Osteoblast (primary cell): Measurements from ENCODE around the gene CHST4. TPM values are rescaled to one million over a fixed set of nuclear protein-coding genes. Genes with fewer than 3 reads are reported as not detected.

Experiments used
- DNase-seq: peaks from one replicate; pipeline ENCODE4 v3.0.0; 2011; ENCODE audit warnings: low spot score, mixed read lengths; ENCODE audit not compliant: insufficient read length; ENCODE audit errors: missing footprints
- H2AFZ ChIP-seq: 2 replicates; pipeline ENCODE4 v1.6.0; 2011; ENCODE audit warnings: mild to moderate bottlenecking, low read length
- H3K27ac ChIP-seq: 2 replicates; pipeline ENCODE4 v1.5.1; 2011; ENCODE audit warnings: mild to moderate bottlenecking, low read depth, low read length, moderate library complexity
- H3K27me3 ChIP-seq: 2 replicates; pipeline ENCODE4 v1.6.0; 2012; ENCODE audit warnings: mild to moderate bottlenecking, control low read depth, inconsistent platforms, low read length, moderate library complexity; ENCODE audit not compliant: insufficient read depth
- H3K36me3 ChIP-seq: 2 replicates; pipeline ENCODE4 v1.5.1; 2011; ENCODE audit warnings: mild to moderate bottlenecking, low read length, control low read depth, moderate library complexity; ENCODE audit not compliant: insufficient read depth
- H3K4me1 ChIP-seq: 2 replicates; pipeline ENCODE4 v1.5.1; 2011; ENCODE audit warnings: mild to moderate bottlenecking, low read length, control low read depth, moderate library complexity; ENCODE audit not compliant: insufficient read depth
- H3K4me2 ChIP-seq: 2 replicates; pipeline ENCODE4 v1.6.0; 2011; ENCODE audit warnings: mild to moderate bottlenecking, low read length; ENCODE audit not compliant: insufficient read depth
- H3K4me3 ChIP-seq: fragments of 200-600 bp; sonication (generic); 3 replicates; pipeline ENCODE4 v1.5.1; 2012; ENCODE audit warnings: mild to moderate bottlenecking, low read length, inconsistent platforms; ENCODE audit not compliant: insufficient read depth
- H3K79me2 ChIP-seq: 2 replicates; pipeline ENCODE4 v1.6.0; 2012; ENCODE audit warnings: mild to moderate bottlenecking, low read length, control low read depth, inconsistent platforms; ENCODE audit not compliant: insufficient read depth
- H3K9me3 ChIP-seq: 2 replicates; pipeline ENCODE4 v1.5.1; 2011; ENCODE audit warnings: low read depth, low read length, control low read depth
- H4K20me1 ChIP-seq: 2 replicates; pipeline ENCODE4 v1.6.0; 2012; ENCODE audit warnings: mild to moderate bottlenecking, low read length, control low read depth; ENCODE audit not compliant: insufficient read depth
- total RNA-seq: library from RNA; depleted of rRNA; stranded (reverse); fragments of >200 nt; gene quantifications from 2 replicates; pipeline ENCODE4 v1.2.3, GENCODE V29; 2012
- TF ChIP-seq, protein P1 (sequence below): IDR thresholded peaks from 2 replicates; pipeline ENCODE4 v1.5.1; 2011; ENCODE audit warnings: mild to moderate bottlenecking, low read depth, low read length, moderate library complexity; ENCODE audit errors: extremely low read depth

Gene CHST4
- total RNA-seq, 1 donor, result not detected

DNA sequence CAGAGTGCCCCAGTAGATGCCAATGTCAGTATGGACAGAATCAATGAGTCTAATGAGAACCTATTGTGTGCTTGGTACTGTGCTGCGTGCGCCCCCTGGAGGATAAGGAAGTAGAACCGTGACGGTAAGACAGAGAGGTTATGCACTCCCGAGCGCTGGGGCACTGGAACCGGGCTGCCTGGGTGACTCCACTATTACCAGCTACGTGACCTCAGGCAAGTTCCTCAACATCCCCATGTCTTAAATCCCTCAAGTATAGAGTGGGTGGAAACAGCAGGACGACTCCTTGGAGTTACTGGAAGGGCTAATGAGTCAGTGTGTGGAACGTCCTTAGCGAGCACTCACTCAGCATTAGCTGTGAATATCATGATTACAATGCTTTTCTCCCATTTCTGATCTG is 16.2 kb downstream of the CHST4 start:
- H3K4me3 ChIP-seq, result no peak overlapping the region
- H3K4me2 ChIP-seq, result peak overlapping the region; percentile 28
- no peaks in the 10 kb centered on the region for H3K36me3 ChIP-seq
- H2AFZ ChIP-seq, result peak overlapping the region; percentile 2
- no peaks in the 10 kb centered on the region for H3K4me1 ChIP-seq
- H3K9me3 ChIP-seq, result no peaks in the 10 kb centered on the region
- peak; percentile 46 for DNase-seq
- H3K79me2 ChIP-seq, result no peaks in the 10 kb centered on the region
- TF ChIP-seq, protein P1, sequence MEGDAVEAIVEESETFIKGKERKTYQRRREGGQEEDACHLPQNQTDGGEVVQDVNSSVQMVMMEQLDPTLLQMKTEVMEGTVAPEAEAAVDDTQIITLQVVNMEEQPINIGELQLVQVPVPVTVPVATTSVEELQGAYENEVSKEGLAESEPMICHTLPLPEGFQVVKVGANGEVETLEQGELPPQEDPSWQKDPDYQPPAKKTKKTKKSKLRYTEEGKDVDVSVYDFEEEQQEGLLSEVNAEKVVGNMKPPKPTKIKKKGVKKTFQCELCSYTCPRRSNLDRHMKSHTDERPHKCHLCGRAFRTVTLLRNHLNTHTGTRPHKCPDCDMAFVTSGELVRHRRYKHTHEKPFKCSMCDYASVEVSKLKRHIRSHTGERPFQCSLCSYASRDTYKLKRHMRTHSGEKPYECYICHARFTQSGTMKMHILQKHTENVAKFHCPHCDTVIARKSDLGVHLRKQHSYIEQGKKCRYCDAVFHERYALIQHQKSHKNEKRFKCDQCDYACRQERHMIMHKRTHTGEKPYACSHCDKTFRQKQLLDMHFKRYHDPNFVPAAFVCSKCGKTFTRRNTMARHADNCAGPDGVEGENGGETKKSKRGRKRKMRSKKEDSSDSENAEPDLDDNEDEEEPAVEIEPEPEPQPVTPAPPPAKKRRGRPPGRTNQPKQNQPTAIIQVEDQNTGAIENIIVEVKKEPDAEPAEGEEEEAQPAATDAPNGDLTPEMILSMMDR, result peak; percentile 70
- no peaks in the 10 kb centered on the region for H4K20me1 ChIP-seq
- H3K27me3 ChIP-seq, result peaks cover 13% of the 10 kb centered on the region
- no peak overlapping the region for H3K27ac ChIP-seq

DNA sequence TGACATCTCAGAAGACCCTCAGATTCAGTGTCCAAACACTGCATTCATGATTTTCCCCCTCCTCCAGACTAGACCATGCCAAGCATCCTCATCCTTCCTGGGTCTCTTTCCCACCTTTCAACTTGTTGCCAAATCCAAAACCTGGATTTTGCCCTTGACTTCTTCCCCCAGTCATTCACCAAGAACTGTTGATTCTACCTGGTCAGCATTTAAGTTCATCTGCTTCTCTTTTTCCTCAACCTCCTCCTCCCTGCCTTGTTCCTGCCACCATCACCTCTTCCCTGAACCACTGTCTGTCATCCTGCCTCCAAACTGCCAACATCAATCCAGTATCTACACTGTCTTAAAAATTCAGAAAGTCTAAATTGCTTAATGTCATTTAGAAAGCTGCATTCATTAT is 20.9 kb downstream of the CHST4 start:
- Histone ChIP-seq H2AFZ (no peak overlapping the region), H3K9me3 (no peaks in the 10 kb centered on the region), H3K27ac (no peak overlapping the region), H3K36me3 (no peaks in the 10 kb centered on the region), H3K27me3 (peaks cover 9% of the 10 kb centered on the region), H4K20me1 (no peaks in the 10 kb centered on the region), H3K4me1 (no peaks in the 10 kb centered on the region), H3K4me2 (no peak overlapping the region), H3K4me3 (no peak overlapping the region), H3K79me2 (no peaks in the 10 kb centered on the region)
- no peak for DNase-seq
- TF ChIP-seq, protein P1, result no peak

DNA sequence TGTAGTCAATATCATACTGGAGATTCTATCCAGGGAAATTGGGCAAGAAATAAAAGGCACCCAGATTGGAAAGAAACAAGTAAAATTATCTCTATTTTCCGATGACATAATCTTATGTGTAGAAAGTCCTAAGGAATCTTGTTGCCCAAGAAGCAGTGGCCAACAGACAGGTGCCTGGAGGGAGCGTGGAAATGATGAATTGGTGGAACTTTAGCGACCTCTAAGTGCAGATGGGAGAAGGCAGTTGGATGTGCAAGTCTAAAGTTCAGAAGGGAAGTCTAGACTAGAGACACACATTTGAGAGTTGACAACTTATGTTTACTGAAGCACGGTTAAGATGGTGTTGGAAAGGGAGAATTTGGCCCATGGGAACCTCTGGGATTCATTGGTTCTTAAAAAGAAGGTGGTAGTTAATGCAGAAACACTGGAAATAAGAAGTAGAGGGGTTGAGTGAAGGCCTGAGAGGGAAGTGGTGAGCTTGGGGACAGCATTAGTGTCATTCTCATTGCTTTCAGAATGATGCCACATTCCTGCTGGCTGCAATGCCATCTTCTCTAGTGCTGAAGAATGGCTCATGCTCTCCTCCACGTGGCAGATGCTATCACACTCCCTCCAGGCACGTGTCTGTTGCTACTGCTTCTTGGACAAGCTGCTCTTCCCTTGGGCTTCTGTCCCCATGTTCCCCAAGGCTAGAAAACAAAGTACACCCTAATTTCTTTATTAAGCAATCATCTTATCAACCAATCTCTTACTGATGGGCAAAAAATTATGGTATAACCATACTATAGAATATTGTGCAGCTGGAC is 26.7 kb downstream of the CHST4 start:
- no peak overlapping the region for H3K4me3 ChIP-seq
- H2AFZ ChIP-seq, result no peak overlapping the region
- H3K27me3 ChIP-seq, result peaks cover 9% of the 10 kb centered on the region
- no peak for DNase-seq
- no peaks in the 10 kb centered on the region for H3K9me3 ChIP-seq
- no peaks in the 10 kb centered on the region for H4K20me1 ChIP-seq
- no peak overlapping the region for H3K27ac ChIP-seq
- H3K4me2 ChIP-seq, result no peak overlapping the region
- TF ChIP-seq, protein P1, result peak; percentile 12
- no peaks in the 10 kb centered on the region for H3K79me2 ChIP-seq
- no peaks in the 10 kb centered on the region for H3K36me3 ChIP-seq
- H3K4me1 ChIP-seq, result no peaks in the 10 kb centered on the region

DNA sequence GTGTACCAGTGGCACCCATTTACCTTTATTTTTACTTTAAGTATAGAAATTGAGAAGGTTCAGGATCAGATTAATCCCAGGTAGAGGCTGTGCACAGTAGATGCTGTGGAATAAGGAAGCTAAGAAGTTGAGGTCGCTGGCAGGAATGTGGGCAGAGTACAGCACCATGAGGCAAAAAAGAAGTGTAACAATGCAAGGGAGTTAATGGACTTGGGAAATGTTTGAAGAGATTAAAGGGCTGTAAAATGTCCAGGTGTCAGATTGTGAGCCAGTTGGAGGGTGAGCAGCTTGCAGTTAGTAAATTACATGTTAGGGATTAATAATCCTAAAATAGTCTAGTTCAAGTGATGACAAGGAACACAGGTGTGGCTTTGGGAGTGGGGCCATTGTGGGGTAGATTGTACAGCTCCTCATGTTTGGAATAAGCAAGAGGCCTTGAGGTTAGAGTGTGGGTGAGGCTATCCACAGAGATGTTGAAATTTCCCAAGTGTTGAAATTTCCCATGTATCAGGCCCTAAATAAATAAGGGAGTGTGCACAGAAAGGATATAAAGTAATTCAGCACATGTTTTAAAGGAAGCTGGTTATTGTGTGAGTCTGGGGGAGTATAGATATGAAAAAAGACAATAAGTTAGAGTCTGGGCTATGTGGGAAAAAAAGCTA is 29.1 kb downstream of the CHST4 start:
- Histone ChIP-seq H4K20me1 (no peaks in the 10 kb centered on the region), H3K36me3 (no peaks in the 10 kb centered on the region), H3K27ac (no peak overlapping the region), H3K9me3 (no peaks in the 10 kb centered on the region), H3K4me1 (no peaks in the 10 kb centered on the region), H3K27me3 (peaks cover 6% of the 10 kb centered on the region), H2AFZ (no peak overlapping the region), H3K4me2 (no peak overlapping the region), H3K79me2 (no peaks in the 10 kb centered on the region), H3K4me3 (no peak overlapping the region)
- TF ChIP-seq, protein P1, result no peak
- no peak for DNase-seq
